GM19193 (cell line): Measurements from ENCODE around the gene CCDC13.

Experiments
- POLR2A ChIP-seq: IDR thresholded peaks from 4 replicates; pipeline ENCODE4 v1.6.1; 2011; ENCODE audit not compliant: insufficient read depth, insufficient read length; ENCODE audit errors: extremely low read depth

The CCDC13 gene

DNA sequence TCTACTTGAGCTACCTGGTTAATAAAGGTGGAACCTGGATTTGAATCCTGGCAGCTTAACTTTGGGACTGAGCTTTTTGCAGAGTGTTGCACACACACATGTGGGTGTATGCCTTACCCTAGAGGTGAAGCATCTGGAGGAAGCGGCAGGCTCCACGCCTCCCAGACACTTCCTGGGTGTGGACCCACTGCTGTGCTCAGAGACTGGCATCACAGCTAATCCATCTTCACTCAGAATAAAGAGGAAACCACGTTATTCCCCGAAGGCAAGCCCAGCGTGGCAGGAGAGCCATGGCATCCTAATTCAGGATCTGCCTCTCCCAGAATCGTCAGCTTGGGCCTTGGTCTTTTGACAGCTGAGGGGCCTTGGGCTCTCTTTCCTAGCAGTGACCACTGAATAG is 25.5 kb downstream of the CCDC13 start:
- no peak for TF ChIP-seq POLR2A

DNA sequence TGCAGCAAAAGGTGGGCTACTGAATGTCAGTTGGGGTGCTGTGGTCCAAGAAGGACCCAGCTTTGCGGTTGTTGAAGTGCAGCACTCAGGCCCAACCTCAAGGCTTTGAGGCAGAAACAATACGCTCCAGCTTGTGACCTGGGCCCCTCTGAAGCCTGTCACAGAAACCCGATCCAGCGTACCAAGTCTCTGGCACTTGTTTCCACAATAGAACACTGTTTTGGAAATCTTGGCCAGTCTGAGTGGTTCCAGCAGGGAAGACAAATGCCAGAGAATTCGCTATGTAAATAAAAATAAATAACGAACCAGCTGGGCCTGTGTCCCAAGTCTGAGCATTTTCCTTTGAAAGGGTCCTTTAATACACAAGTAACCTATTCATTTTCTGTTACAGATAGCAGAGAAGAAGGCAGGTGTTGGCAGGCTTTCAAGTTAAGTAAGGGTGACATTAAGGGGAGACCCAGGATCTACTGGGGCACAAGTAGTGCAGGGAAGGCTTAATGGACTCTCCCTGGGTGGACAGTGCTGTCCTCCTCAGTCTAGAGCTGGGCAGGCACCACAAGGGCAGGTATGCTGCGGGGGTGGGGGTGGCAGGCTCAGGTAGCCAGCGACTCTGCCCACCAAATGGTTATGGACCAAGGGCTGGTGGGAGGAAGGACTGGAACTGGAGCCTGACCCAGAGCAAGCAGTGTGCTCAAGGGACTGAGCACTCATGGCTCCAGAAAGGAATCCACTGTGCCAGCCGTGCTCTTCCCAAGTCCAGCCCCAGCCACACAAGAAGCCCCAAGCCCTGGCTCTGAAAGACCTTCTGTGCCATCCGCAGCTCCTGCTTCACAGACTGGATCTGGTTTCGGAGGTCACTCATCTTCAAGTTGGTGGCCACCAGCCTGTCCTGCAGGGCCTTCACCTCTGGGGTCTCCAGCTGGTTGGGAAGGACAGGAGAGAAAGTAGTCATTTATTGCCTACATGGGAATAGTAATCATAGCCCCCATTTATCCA is 26.3 kb downstream of the CCDC13 start:
- TF ChIP-seq POLR2A, result no peak

DNA sequence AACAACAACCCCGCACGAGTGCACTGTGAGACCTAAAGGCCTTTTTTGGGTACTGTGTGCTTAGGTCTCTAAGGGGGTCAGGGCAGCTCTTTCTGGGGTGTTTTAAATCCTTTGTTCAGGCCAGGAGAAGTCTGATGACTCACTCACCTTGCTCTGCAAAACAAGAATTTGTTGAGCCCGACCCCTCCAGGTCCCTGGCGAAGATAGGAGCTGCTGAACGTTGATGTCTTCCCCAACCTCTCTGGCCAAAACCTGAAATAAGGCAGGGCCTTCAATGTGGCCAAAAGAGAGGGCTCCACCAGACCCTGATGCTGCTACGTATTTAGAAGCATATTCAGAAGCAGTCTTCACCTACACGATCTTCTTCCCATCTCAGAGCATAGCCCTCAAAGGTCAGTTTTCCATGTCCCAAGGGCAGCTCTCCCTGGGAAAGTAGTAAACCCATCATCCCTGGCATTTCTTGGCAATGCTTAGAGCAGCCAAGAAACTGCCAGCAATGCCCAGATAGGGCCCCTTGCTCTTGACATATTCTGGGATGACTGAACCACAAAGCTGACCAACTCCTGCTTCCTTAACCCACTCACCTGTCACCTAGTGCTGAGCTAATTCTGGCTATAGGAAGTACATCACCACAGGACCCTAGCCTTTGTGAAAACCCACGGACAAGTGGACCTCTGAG is 27.1 kb downstream of the CCDC13 start:
- TF ChIP-seq POLR2A, result no peak

DNA sequence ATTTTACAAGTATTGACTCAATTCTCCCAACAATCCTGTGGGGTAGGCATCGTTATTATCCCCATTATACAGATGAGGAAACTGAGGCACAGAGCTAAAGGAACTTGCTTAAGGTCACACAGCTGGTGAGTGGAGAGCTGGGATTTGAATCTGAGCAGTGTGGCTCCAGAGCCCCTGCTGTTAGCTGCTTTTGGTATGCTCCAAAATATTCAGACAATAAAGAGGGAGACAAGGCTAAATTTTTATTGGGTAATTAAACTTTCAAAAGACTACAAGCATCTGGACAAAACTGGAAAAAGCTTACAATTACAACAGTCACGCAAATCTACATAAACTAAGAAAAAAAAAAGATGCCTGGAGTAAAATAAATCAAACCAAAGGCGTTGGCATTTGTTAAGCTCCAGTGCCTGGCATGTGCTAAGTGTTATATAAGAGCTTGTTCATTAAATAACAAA is 27.7 kb downstream of the CCDC13 start:
- TF ChIP-seq POLR2A, result no peak

DNA sequence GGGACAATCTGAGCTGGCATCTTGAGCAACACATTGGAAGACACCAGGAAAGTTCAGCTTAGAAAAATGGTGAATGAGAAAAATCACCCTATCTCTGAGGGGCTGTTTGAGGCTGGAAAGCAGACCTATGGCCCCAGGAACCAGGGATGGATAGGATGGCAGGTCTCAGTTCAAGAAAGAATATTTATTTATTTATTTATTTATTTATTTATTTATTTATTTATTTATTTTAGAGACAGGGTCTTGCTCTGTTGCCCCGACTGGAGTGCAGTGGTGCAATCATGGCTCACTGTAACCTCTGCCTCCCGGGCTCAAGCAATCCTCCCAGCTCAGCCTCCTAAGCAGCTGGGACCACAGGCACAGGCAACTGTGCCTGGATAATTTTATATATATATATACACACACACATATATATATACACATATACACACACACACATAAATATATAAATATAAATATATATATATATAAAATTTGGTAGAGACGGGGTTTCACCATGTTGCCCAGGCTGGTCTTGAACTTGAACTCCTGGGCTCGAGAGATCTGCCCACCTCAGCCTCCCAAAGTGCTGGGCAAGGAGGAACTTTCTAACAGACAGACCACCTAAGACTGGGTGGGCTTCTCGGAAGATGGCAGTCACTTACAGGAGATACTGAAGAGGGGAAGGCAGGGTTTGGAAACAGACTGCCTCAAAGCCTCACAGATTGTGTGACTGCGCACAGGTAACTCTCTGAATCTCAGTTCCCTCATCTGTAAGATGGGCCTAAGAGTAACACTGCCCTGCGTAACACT is 29.7 kb downstream of the CCDC13 start:
- no peak for TF ChIP-seq POLR2A

DNA sequence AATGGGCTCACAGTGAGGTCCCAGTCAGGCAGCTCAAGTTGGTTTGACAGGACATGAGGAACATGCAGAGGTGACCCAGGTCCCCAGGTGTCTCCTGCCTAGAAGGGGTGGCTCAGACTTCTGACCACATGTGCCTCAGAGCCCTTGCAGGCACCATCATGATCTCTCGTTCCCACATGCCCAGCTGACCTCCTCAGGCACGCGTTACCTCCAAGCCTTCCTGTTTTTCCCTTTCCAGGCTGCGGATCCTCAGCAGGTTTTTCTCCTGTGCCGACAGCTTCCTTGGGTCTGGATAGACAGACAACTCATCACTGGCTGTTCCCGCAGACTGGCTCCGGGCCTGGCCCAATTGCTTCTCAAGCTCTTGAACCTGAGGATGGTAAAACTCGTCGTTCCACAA is 30.4 kb downstream of the CCDC13 start:
- TF ChIP-seq POLR2A, result no peak

DNA sequence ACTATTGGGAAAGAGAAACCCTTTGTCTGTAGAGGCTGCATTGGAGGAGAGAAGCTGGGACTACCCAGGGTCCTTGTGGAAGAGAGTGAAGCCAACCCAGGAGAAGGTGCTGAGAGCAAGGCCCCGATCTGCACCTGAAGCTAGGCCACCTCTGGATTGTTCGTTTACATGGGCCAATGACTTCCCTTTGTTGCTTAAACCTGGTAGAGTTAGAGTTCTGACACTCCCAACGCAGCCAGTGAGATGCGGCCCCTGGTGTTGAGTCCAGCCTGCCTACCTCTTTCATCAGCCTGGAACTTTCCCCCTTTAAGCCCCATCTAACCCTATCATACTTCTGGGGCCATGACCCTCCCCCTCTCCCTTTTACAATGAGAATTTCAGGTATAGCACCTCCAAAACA is 30.8 kb downstream of the CCDC13 start:
- no peak for TF ChIP-seq POLR2A

DNA sequence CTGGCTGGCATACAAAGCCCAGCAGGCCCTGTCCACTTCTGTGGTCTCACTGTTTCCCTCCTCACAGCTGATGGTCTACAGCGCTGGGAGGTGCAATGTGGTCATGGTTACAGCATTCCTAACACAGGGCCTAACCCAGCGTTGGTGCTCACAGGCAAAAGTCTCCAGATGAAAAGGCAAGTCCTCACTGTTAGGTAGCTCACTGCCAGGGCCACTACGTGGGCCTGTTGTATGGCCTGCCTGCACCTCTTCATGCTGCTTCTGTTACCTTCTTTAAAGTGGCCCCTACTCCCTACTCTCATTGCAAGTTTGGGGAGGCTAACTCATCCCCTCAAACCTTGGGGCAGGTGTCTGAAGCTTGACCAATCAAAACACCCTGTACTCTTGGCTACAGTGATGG is 31.3 kb downstream of the CCDC13 start:
- no peak for TF ChIP-seq POLR2A

DNA sequence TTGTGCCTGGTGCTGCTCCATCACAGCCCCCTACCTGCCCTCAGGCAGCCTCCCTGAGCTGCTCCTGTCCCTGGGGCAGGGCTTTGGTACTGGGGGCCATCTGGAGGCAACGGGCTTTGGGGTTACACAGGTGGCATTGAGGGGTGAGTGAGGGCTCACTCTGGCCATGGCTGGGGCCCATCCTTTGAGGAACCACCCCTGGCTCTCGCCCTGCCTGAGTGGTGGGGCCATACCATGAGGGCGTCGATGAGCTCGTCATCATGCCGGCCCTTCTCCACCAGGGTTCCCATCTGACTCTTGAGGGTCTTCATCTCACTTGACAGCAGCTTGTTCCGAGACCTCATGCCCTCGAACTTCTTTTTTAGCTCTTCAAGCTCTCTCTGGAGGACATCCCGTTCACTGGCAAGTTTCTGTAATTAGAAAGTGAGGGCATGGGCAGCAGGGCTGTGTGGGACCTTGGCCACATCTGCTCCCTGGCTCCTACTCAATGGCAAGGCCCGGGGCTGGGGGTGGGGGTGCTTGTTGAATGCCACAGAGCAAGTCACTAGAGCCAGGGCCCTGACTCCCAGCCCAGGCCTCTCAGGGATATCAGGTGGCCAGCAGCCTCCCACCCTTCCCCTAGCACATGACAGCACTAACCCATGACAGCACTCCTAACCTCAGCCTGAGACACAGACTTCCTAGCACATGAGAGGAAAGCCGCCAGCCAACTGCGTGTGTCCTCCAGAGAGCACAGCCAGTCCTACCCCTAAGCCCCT is 33.5 kb downstream of the CCDC13 start:
- no peak for TF ChIP-seq POLR2A

DNA sequence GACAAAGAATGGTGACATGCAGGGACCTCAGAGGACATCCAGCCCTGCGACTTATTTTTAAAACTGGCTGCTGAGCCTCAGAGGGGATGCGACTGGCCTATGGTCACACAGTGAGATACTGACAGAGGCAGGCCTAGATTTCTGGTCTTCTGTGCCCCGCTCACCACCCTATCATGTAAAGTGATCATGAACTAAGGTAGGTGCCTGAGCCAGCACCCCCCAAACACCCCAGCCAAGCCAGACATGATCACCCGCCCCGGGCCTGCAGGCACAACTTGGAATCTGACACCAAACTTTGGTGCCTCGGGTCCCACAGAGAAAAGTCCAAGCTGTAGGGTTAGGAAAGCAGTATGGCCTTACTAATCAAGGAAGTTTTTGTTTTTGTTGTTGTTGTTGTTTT is 36.5 kb downstream of the CCDC13 start:
- TF ChIP-seq POLR2A, result no peak

DNA sequence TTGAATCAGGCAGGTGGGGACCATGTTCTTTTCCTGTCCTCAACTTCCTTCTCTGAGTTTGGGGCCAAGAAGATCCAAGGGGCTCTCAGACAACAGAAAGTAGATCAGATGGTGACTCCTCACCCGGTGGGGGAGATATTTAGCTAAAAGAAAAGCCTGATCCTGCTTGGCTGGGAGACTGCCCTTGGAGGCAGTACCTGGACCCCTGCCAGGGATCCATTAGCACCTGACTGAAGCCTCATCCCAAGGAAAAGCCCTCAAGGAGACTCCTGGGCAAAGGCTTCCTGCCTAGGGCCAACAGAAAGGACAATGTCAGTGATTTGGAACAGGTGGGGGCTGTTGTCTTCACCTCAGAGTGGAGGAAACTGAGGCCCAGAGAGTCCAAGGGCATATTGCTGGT is 37.0 kb downstream of the CCDC13 start:
- TF ChIP-seq POLR2A, result no peak

DNA sequence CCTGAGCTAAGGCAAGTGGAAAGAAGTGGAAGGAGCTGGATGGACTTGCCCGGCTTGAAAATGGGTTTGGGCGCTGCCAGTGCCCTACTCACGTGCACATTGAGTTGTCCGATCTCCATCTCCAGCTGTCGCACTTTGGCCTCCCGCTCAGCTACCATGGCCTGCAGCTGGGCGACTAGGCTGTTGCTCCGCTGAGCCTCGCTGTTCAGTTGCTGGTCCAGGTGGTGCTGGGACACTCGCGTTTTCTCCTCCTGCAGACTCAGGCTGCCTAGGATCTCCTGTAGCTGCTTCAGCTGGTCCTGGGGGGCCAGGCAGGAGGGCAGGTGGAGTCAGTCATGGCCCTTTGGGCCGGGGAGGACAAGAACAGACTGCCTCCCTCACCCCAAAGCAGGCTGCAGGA is 37.4 kb downstream of the CCDC13 start:
- no peak for TF ChIP-seq POLR2A

DNA sequence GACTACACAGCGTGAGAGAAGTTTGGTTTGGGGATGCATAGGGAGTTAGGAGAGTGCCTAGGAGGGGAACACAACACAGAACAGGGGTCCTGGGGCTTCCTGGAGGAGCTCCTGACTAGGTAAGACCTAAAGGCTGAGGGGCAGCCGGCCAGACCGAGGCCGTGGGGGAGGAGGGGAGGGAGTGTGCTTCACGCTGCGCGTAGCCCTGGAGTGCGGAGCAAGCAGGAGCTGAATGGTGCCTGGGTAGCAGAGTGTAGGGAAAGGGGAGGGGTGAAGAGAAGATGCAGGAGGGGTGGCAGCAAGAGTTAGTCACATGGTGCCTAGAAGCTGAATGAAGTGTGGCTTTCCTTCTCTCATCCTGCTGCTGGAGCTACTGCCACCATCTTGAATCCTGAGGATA is 38.0 kb downstream of the CCDC13 start:
- TF ChIP-seq POLR2A, result no peak

DNA sequence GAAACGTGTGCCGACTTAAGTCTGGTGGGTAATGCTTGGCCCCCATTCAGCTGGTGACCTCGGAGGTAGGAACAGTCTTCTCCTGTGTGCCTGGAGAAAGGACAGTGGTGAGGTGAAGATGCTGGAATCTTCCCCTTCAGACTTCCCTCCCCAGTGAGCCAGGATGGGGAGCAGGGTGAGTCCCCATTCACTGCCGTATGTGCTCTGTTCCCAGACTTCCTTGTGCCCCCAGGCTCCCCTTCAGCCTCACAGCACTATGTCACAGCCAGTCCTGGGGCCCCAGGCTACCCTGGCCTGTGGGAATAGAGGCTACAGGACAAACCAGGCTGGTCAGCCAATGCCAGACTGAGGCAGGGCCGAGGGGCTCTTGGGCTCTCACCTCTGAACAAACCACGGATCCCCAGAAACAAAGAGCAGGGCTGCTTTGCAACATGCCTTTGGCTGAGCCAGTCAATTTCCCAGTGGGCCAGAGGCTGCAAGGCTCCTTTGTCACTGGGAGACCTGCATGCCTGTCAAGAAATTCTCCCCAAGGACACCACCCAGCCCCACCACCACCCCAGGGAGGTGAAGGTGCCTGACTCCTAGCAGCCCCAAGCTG is 38.7 kb downstream of the CCDC13 start:
- TF ChIP-seq POLR2A, result no peak
